Measurements from ENCODE around the gene IL1R1.
A peak's percentile ranks its signal among the peaks of the same experiment; 100 is the strongest.

The IL1R1 gene

GRCh38 chr2:102172745-102173144 is 30.2 kb downstream of the IL1R1 start:
- no peak for DNase-seq

- no peak for DNase-seq
These were observed 33.6 kb downstream of the IL1R1 start for GRCh38 chr2:102176172-102176571.

- DNase-seq: no peak
These were observed 35.4 kb downstream of the IL1R1 start for GRCh38 chr2:102177814-102178478.

- no peak for DNase-seq
These were observed 36.5 kb downstream of the IL1R1 start for GRCh38 chr2:102179061-102179460.

- no peak for DNase-seq
These were observed 37.5 kb downstream of the IL1R1 start for GRCh38 chr2:102179788-102180686.

- no peak for DNase-seq
These were observed 38.1 kb downstream of the IL1R1 start for GRCh38 chr2:102180687-102180999.

GRCh38 chr2:102181376-102181775 is 38.8 kb downstream of the IL1R1 start:
- no peak for DNase-seq

GRCh38 chr2:102181919-102182635 is 39.5 kb downstream of the IL1R1 start:
- DNase-seq: peak; percentile 16

- no peak for DNase-seq
These were observed 41.5 kb downstream of the IL1R1 start for GRCh38 chr2:102184018-102184417.

GRCh38 chr2:102184568-102184967 is 42.0 kb downstream of the IL1R1 start:
- peak; percentile 44 for DNase-seq

GRCh38 chr2:102185347-102185746 is 42.8 kb downstream of the IL1R1 start:
- no peak for DNase-seq

GRCh38 chr2:102186791-102187495 is 44.4 kb downstream of the IL1R1 start, which contains the start of gene IL1RL2:
Gene IL1RL2, plus strand, starts transcription at chr2:102187023. Its CDS starts 845 bp downstream, at chr2:102187868.
- no peak for DNase-seq

GRCh38 chr2:102187496-102188150 is 45.1 kb downstream of the IL1R1 start:
- DNase-seq: peak; percentile 51

- DNase-seq: no peak
These were observed 48.0 kb downstream of the IL1R1 start for GRCh38 chr2:102190430-102191107.

- no peak for DNase-seq
These were observed 49.0 kb downstream of the IL1R1 start for GRCh38 chr2:102191501-102191900.

GRCh38 chr2:102193074-102193473 is 50.5 kb downstream of the IL1R1 start:
- DNase-seq: peak; percentile 14

GRCh38 chr2:102194609-102195268 is 52.2 kb downstream of the IL1R1 start:
- DNase-seq: no peak

- DNase-seq: no peak
These were observed 55.0 kb downstream of the IL1R1 start for GRCh38 chr2:102197389-102198137.

GRCh38 chr2:102200539-102200938 is 58.0 kb downstream of the IL1R1 start:
- DNase-seq: no peak

GRCh38 chr2:102204638-102205037 is 62.1 kb downstream of the IL1R1 start:
- no peak for DNase-seq
